Panc1 (cell line): ENCODE results near the gene STX2. TPM values are rescaled to one million over a fixed set of nuclear protein-coding genes. Genes with fewer than 3 reads are reported as not detected.
A peak's percentile ranks its signal among the peaks of the same experiment; 100 is the strongest.

Experiments
- ATAC-seq: fragments of 200-7000 bp; cut with Tn5 transposase; 2 replicates; pipeline ENCODE4 v1.9.1; 2020; ENCODE audit warnings: mild to moderate bottlenecking, moderate library complexity
- BruUV-seq: library from RNA; stranded (reverse); fragments of 400-500 nt; replicated peaks from 2 replicates; lab custom pipeline; 2021; lab: Mats Ljungman, UMichigan
- CTCF ChIA-PET: fragments of 300-600 bp; sonication (Branson Sonifier 250); formaldehyde crosslinking; loops from one replicate; lab custom pipeline; 2022; ENCODE audit warnings: antibody characterized with exemption; lab: Charles Lee
- POLR2A ChIA-PET: fragments of 300-600 bp; sonication (Branson Sonifier 250); formaldehyde crosslinking; loops from one replicate; lab custom pipeline; 2022; ENCODE audit warnings: antibody characterized with exemption; lab: Charles Lee
- DNase-seq: peaks from one replicate; pipeline ENCODE4 v3.0.0-alpha.2; 2010; ENCODE audit warnings: low read depth, low spot score
- H3K27ac ChIP-seq: 2 replicates; pipeline ENCODE4 v1.5.1; 2011; ENCODE audit warnings: mild to moderate bottlenecking, low read length, inconsistent platforms
- H3K27me3 ChIP-seq: fragments of 200-500 bp; sonication (Bioruptor generic); 2 replicates; pipeline ENCODE4 v1.6.0; 2014; ENCODE audit warnings: low read length, inconsistent platforms; ENCODE audit not compliant: control insufficient read depth, insufficient read depth
- H3K36me3 ChIP-seq: fragments of 200-500 bp; sonication (Bioruptor generic); 2 replicates; pipeline ENCODE4 v1.5.1; 2014; ENCODE audit warnings: inconsistent platforms, mild to moderate bottlenecking, low read length, moderate library complexity; ENCODE audit not compliant: control insufficient read depth, insufficient read depth
- H3K4me1 ChIP-seq: 2 replicates; pipeline ENCODE4 v1.5.1; 2011; ENCODE audit warnings: inconsistent platforms, mild to moderate bottlenecking, low read length, moderate library complexity; ENCODE audit not compliant: control insufficient read depth, insufficient read depth
- H3K4me3 ChIP-seq, 2 experiments: 2 replicates each; pipeline ENCODE4 v1.5.1; 2011 to 2012; ENCODE audit warnings: low read depth in 2 of 2, low read length in 2 of 2, mild to moderate bottlenecking in 2 of 2, inconsistent platforms in 1 of 2, moderate library complexity in 1 of 2
- H3K9me3 ChIP-seq: fragments of 200-500 bp; sonication (Bioruptor generic); 2 replicates; pipeline ENCODE4 v1.5.1; 2014; ENCODE audit warnings: low read depth, mild to moderate bottlenecking, inconsistent platforms, low read length, moderate library complexity; ENCODE audit not compliant: control insufficient read depth, insufficient read depth
- POLR2AphosphoS5 ChIP-seq: IDR thresholded peaks from 2 replicates; pipeline ENCODE4 v1.6.1; 2012; ENCODE audit warnings: mild to moderate bottlenecking, low read depth, low read length, moderate library complexity
- SIN3A ChIP-seq: IDR thresholded peaks from 2 replicates; pipeline ENCODE4 v1.6.1; 2012; ENCODE audit warnings: low read depth, mild to moderate bottlenecking, low read length, moderate library complexity, borderline replicate concordance; ENCODE audit not compliant: insufficient read depth
- TCF7L2 ChIP-seq: IDR thresholded peaks from 2 replicates; pipeline ENCODE4 v1.6.1; 2011; ENCODE audit warnings: mild to moderate bottlenecking, low read depth, low read length, inconsistent platforms
- in situ Hi-C: cut with HindIII; loops from 2 replicates; pipeline ENCODE4 v1.10.0; 2016; ENCODE audit warnings: low sequenced_read_pairs, low pct_unique_long_range_greater_than_20kb
- intact Hi-C: fragments of 100-400 bp; cut with micrococcal nuclease; formaldehyde crosslinking; loops from one replicate; pipeline ENCODE4 v1.10.0; 2022; ENCODE audit not compliant: unreplicated experiment
- total RNA-seq: library from RNA; stranded (reverse); gene quantifications from one replicate; pipeline ENCODE4 v1.2.1, GENCODE V29; 2021; ENCODE audit not compliant: unreplicated experiment
- TF ChIP-seq, protein P1 (sequence below): fragments of 450-650 bp; IDR thresholded peaks from 2 replicates; pipeline ENCODE4 v1.5.1; 2017; ENCODE audit warnings: mild to moderate bottlenecking
- TF ChIP-seq, protein P2 (sequence below), 2 experiments: IDR thresholded peaks; 2 replicates each; pipeline ENCODE4 v1.6.1; 2011 to 2012; ENCODE audit warnings: low read depth in 2 of 2, control low read depth in 1 of 2, low read length in 1 of 2, mild to moderate bottlenecking in 1 of 2, moderate library complexity in 1 of 2; ENCODE audit not compliant: insufficient read depth in 1 of 2

Gene STX2
- total RNA-seq, 1 experiment from 2014 or later, result 34.0 TPM

DNA sequence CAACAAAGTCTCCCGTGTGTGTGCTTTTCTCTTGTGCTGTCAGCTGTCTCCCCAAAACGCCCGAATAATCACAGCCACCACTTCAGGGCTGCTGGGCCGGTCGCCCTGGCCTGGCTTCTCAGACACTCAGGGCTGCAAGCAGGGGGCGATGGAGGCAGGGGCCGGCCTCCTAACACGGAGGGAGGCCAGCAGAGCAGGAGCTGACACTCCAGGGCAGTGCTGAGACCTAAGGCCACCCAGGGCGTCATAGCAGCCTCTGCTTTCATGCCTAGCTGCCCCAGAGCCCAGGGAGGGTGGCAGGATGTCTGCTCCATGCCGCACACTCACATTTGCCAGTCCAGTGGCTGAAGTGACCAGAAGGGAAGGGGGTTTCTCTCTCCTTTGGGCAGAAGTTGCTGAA lies 25.6 kb downstream of the STX2 start:
- Histone ChIP-seq H3K27ac (no peak overlapping the region), H3K4me1 (no peaks in the 10 kb centered on the region), H3K27me3 (no peaks in the 10 kb centered on the region), H3K9me3 (no peaks in the 10 kb centered on the region), H3K4me3 (no peak overlapping the region), H3K36me3 (0 out of 2 replicates have a peak, but pooled peaks cover 11% of the 10 kb centered on the region)
- in situ Hi-C loops (no loop called here), intact Hi-C loops (no loop called here)
- TF ChIP-seq POLR2AphosphoS5 (no peak), TCF7L2 (no peak), SIN3A (no peak)
- TF ChIP-seq, protein P1, sequence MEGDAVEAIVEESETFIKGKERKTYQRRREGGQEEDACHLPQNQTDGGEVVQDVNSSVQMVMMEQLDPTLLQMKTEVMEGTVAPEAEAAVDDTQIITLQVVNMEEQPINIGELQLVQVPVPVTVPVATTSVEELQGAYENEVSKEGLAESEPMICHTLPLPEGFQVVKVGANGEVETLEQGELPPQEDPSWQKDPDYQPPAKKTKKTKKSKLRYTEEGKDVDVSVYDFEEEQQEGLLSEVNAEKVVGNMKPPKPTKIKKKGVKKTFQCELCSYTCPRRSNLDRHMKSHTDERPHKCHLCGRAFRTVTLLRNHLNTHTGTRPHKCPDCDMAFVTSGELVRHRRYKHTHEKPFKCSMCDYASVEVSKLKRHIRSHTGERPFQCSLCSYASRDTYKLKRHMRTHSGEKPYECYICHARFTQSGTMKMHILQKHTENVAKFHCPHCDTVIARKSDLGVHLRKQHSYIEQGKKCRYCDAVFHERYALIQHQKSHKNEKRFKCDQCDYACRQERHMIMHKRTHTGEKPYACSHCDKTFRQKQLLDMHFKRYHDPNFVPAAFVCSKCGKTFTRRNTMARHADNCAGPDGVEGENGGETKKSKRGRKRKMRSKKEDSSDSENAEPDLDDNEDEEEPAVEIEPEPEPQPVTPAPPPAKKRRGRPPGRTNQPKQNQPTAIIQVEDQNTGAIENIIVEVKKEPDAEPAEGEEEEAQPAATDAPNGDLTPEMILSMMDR, result no peak
- TF ChIP-seq, protein P2, sequence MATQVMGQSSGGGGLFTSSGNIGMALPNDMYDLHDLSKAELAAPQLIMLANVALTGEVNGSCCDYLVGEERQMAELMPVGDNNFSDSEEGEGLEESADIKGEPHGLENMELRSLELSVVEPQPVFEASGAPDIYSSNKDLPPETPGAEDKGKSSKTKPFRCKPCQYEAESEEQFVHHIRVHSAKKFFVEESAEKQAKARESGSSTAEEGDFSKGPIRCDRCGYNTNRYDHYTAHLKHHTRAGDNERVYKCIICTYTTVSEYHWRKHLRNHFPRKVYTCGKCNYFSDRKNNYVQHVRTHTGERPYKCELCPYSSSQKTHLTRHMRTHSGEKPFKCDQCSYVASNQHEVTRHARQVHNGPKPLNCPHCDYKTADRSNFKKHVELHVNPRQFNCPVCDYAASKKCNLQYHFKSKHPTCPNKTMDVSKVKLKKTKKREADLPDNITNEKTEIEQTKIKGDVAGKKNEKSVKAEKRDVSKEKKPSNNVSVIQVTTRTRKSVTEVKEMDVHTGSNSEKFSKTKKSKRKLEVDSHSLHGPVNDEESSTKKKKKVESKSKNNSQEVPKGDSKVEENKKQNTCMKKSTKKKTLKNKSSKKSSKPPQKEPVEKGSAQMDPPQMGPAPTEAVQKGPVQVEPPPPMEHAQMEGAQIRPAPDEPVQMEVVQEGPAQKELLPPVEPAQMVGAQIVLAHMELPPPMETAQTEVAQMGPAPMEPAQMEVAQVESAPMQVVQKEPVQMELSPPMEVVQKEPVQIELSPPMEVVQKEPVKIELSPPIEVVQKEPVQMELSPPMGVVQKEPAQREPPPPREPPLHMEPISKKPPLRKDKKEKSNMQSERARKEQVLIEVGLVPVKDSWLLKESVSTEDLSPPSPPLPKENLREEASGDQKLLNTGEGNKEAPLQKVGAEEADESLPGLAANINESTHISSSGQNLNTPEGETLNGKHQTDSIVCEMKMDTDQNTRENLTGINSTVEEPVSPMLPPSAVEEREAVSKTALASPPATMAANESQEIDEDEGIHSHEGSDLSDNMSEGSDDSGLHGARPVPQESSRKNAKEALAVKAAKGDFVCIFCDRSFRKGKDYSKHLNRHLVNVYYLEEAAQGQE (IDR thresholded peaks at IDR 0.05; ENCODE audit: insufficient read depth in 1 of 2, low read depth in 2 of 2, low read length in 1 of 2), result no peak
- ATAC-seq (peak; percentile 53; the same call in 1 of the 2 replicates), DNase-seq (no peak)
- BruUV-seq, result no TSS peak
- ChIA-PET CTCF (no interaction called here), POLR2A (interaction anchor here (0.6 kb wide), 1 partner anchor 1986 kb away, joined by 4 read pairs; no protein-coding TSS in a partner anchor)

DNA sequence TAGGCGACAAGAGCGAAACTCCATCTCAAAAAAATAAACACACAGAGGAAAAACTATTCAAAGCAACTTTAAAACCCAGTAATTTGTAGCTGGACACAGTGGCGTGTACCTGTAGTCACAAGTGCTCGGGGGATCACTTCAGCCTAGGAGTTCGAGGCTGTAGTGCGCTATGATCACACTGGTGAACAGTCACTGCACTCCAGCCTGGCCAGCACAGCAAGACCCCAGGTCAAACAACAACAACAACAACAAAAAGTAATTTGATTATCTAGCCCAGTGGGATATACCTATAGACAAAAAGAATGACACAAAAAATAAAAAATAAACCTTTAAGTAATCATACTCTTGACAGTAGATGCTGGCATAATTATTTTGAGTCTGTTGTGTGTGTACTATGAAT lies 29.3 kb downstream of the STX2 start:
- no peak overlapping the region for H3K4me3 ChIP-seq
- H3K36me3 ChIP-seq, result 0 out of 2 replicates have a peak, but pooled peaks cover 5% of the 10 kb centered on the region
- H3K27me3 ChIP-seq, result no peaks in the 10 kb centered on the region
- no peak for ATAC-seq
- intact Hi-C loops, result no loop called here
- no peak for DNase-seq
- no peaks in the 10 kb centered on the region for H3K9me3 ChIP-seq
- in situ Hi-C loops, result no loop called here
- CTCF ChIA-PET, result no interaction called here
- no peak overlapping the region for H3K27ac ChIP-seq
- H3K4me1 ChIP-seq, result no peaks in the 10 kb centered on the region
- no TSS peak for BruUV-seq
- TF ChIP-seq TCF7L2 (no peak), POLR2AphosphoS5 (no peak), SIN3A (no peak)
- TF ChIP-seq, protein P2 (IDR thresholded peaks at IDR 0.05; ENCODE audit: insufficient read depth in 1 of 2, low read depth in 2 of 2, low read length in 1 of 2), result no peak
- TF ChIP-seq, protein P1, result no peak
- POLR2A ChIA-PET, result no interaction called here
